ENCODE measurements around the gene GATB.
A peak's percentile ranks its signal among the peaks of the same experiment; 100 is the strongest.

The GATB gene

GRCh38 chr4:151804086-151804630 lies 43.4 kb upstream of the GATB start:
- Histone ChIP-seq H3K4me2 (no peak overlapping the region), H3K36me3 (ENCODE audit: insufficient read depth) (no peaks in the 10 kb centered on the region), H3K27me3 (ENCODE audit: insufficient read depth, low read depth) (no peaks in the 10 kb centered on the region), H4K20me1 (ENCODE audit: insufficient read depth) (no peaks in the 10 kb centered on the region), H3K9ac (no peak overlapping the region), H3K4me3 (IDR thresholded peaks at IDR 0.05; ENCODE audit: insufficient read depth, low read depth, low read length) (no peak overlapping the region), H2AFZ (ENCODE audit: low read depth) (no peak overlapping the region), H3K27ac (no peak overlapping the region), H3K4me1 (ENCODE audit: low read depth, poor library complexity, severe bottlenecking) (peaks cover 5% of the 10 kb centered on the region), H3K79me2 (ENCODE audit: insufficient read depth, low read depth) (no peaks in the 10 kb centered on the region)
- TF ChIP-seq, protein P1, sequence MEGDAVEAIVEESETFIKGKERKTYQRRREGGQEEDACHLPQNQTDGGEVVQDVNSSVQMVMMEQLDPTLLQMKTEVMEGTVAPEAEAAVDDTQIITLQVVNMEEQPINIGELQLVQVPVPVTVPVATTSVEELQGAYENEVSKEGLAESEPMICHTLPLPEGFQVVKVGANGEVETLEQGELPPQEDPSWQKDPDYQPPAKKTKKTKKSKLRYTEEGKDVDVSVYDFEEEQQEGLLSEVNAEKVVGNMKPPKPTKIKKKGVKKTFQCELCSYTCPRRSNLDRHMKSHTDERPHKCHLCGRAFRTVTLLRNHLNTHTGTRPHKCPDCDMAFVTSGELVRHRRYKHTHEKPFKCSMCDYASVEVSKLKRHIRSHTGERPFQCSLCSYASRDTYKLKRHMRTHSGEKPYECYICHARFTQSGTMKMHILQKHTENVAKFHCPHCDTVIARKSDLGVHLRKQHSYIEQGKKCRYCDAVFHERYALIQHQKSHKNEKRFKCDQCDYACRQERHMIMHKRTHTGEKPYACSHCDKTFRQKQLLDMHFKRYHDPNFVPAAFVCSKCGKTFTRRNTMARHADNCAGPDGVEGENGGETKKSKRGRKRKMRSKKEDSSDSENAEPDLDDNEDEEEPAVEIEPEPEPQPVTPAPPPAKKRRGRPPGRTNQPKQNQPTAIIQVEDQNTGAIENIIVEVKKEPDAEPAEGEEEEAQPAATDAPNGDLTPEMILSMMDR (conservative IDR thresholded peaks at IDR 0.05; ENCODE audit: low read depth, low read length): no peak

DNA sequence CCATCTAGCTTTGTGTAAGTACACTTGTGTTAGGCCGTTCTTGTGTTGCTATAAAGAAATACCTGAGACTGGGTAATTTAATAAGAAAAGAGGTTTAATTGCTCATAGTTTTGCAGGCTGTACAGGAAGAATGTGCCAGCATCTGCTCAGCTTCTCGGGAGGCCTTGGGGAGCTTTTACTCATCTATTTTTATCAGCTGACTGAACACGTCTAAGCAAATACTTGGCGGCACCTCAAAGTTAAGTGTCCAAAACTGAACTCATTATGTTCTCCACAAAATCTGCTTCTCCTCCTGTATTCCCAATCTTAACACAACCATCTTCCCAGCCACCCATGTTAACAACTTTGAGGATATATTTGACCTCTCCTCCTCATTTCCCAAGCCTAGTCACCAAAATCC lies 42.4 kb upstream of the GATB start:
- H2AFZ ChIP-seq (ENCODE audit: low read depth): no peak overlapping the region
- no peaks in the 10 kb centered on the region for H3K36me3 ChIP-seq (ENCODE audit: insufficient read depth)
- no peak overlapping the region for H3K27ac ChIP-seq
- H4K20me1 ChIP-seq (ENCODE audit: insufficient read depth): no peaks in the 10 kb centered on the region
- TF ChIP-seq, protein P1 (conservative IDR thresholded peaks at IDR 0.05; ENCODE audit: low read depth, low read length): no peak
- H3K4me2 ChIP-seq: no peak overlapping the region
- H3K27me3 ChIP-seq (ENCODE audit: insufficient read depth, low read depth): no peaks in the 10 kb centered on the region
- no peak overlapping the region for H3K9ac ChIP-seq
- peaks cover 14% of the 10 kb centered on the region for H3K4me1 ChIP-seq (ENCODE audit: low read depth, poor library complexity, severe bottlenecking)
- no peak overlapping the region for H3K4me3 ChIP-seq (IDR thresholded peaks at IDR 0.05; ENCODE audit: insufficient read depth, low read depth, low read length)
- H3K79me2 ChIP-seq (ENCODE audit: insufficient read depth, low read depth): no peaks in the 10 kb centered on the region

DNA sequence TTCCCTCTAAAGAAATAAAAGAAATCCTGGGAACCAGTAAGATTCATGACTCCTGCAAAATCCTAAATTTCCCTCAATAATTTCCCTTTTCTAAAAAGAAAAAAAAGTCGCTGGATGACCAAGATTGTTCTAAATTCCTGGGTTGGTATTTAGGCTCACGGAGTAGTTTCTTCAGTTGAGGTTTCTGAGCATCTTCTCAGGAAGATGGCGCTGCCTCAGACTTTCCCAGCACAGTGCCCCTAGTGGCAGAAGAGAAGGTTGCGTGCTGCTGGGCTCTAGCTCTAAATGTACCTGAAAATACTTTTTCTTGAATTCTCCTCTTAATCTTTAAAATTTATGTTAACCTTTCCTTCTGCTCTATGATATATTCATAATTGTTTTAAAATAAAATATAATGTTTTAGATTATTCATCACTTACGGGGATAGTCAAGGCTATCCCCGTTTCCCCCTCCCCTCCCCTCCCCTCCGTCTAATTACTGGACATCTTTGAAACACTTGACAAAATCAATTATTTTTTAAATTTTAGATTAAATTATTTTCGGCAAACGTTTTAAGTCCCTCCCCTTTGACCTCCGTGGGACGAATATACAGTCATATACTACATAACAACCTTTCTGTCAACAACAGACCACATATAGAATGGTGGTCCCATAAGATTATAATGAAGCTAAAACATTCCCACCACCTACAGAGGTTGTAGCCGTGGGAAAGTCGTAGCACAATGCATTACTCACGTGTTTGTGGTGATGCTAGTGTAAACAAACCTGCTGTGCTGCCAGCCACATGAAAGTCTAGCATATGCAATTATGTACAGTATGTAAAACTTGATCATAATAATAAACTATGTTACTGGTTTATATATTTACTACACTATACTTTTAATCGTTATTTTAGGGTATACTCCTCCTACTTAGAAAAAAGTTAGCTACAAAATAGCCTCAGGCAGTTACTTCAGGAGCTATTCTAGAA lies 41.0 kb upstream of the GATB start:
- Histone ChIP-seq H3K79me2 (ENCODE audit: insufficient read depth, low read depth) (no peaks in the 10 kb centered on the region), H3K36me3 (ENCODE audit: insufficient read depth) (no peaks in the 10 kb centered on the region), H3K27me3 (ENCODE audit: insufficient read depth, low read depth) (no peaks in the 10 kb centered on the region), H3K4me3 (IDR thresholded peaks at IDR 0.05; ENCODE audit: insufficient read depth, low read depth, low read length) (no peak overlapping the region), H3K4me1 (ENCODE audit: low read depth, poor library complexity, severe bottlenecking) (peaks cover 16% of the 10 kb centered on the region), H3K9ac (no peak overlapping the region), H3K27ac (no peak overlapping the region), H2AFZ (ENCODE audit: low read depth) (no peak overlapping the region), H4K20me1 (ENCODE audit: insufficient read depth) (no peaks in the 10 kb centered on the region), H3K4me2 (no peak overlapping the region)
- TF ChIP-seq, protein P1 (conservative IDR thresholded peaks at IDR 0.05; ENCODE audit: low read depth, low read length): peak; percentile 89

GRCh38 chr4:151799417-151800012 lies 38.7 kb upstream of the GATB start:
- Histone ChIP-seq H3K27me3 (ENCODE audit: insufficient read depth, low read depth) (no peaks in the 10 kb centered on the region), H2AFZ (ENCODE audit: low read depth) (no peak overlapping the region), H3K4me2 (peak overlapping the region; percentile 10; the same call in 1 of the 2 replicates), H3K4me1 (ENCODE audit: low read depth, poor library complexity, severe bottlenecking) (peaks cover 16% of the 10 kb centered on the region), H3K27ac (no peak overlapping the region), H3K79me2 (ENCODE audit: insufficient read depth, low read depth) (no peaks in the 10 kb centered on the region), H3K36me3 (ENCODE audit: insufficient read depth) (no peaks in the 10 kb centered on the region), H3K9ac (no peak overlapping the region), H4K20me1 (ENCODE audit: insufficient read depth) (no peaks in the 10 kb centered on the region), H3K4me3 (IDR thresholded peaks at IDR 0.05; ENCODE audit: insufficient read depth, low read depth, low read length) (no peak overlapping the region)
- TF ChIP-seq, protein P1 (conservative IDR thresholded peaks at IDR 0.05; ENCODE audit: low read depth, low read length): no peak

Measured in KMS-11 (cell line).